BLaER1 treated with 17β-estradiol and CSF1 and Interleukin-3, amounts not matched to agents 10 nM and 100 nM (cell line): ENCODE measurements around the gene UBQLN4.
"Not testable (repeated sequence)": the region's sequence is repeated elsewhere in the genome, so short reads cannot be mapped to it uniquely, and the experiment has no call there.

Experiments
- H3K27ac ChIP-seq, 11 experiments: shearing (Covaris generic); formaldehyde crosslinking; 2 replicates each; pipeline ENCODE4 v1.8.1; 2022
- H3K27me3 ChIP-seq, 11 experiments: shearing (Covaris generic); formaldehyde crosslinking; 2 replicates each; pipeline ENCODE4 v1.8.1; 2022
- H3K36me3 ChIP-seq, 11 experiments: shearing (Covaris generic); formaldehyde crosslinking; 2 replicates each; pipeline ENCODE4 v1.8.1; 2022
- H3K4me1 ChIP-seq, 10 experiments: shearing (Covaris generic); formaldehyde crosslinking; 2 replicates each; pipeline ENCODE4 v1.8.1; 2022
- H3K4me2 ChIP-seq, 11 experiments: shearing (Covaris generic); formaldehyde crosslinking; 2 replicates each; pipeline ENCODE4 v1.8.1; 2022
- H3K4me3 ChIP-seq, 10 experiments: shearing (Covaris generic); formaldehyde crosslinking; 2 replicates each; pipeline ENCODE4 v1.8.1; 2022
- H3K9ac ChIP-seq, 11 experiments: shearing (Covaris generic); formaldehyde crosslinking; 2 replicates each; pipeline ENCODE4 v1.8.1; 2022
- H3K9me3 ChIP-seq, 11 experiments: shearing (Covaris generic); formaldehyde crosslinking; replicated peaks in 1 of 11; 2 replicates each; pipeline ENCODE4 v1.8.1; 2022
- H4K20me1 ChIP-seq, 11 experiments: shearing (Covaris generic); formaldehyde crosslinking; 2 replicates each; pipeline ENCODE4 v1.8.1; 2022
- Cebpa-rat ChIP-seq, 11 experiments: shearing (Covaris generic); IDR thresholded peaks; 2 replicates each; pipeline ENCODE4 v1.8.1; 2022

UBQLN4 gene

DNA sequence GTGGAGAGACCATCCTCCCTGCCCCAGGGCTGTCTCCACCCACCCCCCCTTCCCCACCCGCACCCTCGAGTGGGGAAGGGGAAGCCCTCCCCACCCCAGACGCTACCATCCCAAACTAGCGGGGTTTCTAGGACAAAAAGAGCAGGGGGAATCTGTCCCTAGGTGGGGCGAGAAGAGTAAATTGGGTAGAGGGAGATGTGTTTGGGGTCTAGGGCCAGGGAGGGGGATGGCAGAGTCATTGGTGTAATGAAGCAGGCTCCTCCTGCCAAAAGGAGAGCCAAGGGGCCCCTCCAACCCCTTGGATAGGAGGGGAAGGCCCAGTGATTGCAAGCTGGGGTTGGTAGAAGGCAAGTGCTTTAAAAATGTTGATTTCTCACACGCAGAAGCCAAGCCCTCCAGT, 18.7 kb upstream of the UBQLN4 start:
- Histone ChIP-seq H3K27me3 (no peaks in the 10 kb centered on the region), H3K4me2 (0 out of 22 replicates have a peak overlapping the region, but pooled peaks of 1 of the 11 experiments have one; percentile 24), H3K27ac (no peak overlapping the region), H3K36me3 (peaks cover 0 to 47% (median 40%) of the 10 kb centered on the region in 11 experiments; a peak in 19 of 22 replicates), H4K20me1 (peaks cover 0 to 52% (median 34%) of the 10 kb centered on the region in 11 experiments; a peak in 14 of 22 replicates), H3K4me1 (peaks cover 31 to 70% (median 59%) of the 10 kb centered on the region in 10 experiments), H3K9me3 (no peaks in the 10 kb centered on the region), H3K9ac (no peak overlapping the region), H3K4me3 (no peak overlapping the region)
- TF ChIP-seq Cebpa-rat (IDR thresholded peaks at IDR 0.05), result no peak

DNA sequence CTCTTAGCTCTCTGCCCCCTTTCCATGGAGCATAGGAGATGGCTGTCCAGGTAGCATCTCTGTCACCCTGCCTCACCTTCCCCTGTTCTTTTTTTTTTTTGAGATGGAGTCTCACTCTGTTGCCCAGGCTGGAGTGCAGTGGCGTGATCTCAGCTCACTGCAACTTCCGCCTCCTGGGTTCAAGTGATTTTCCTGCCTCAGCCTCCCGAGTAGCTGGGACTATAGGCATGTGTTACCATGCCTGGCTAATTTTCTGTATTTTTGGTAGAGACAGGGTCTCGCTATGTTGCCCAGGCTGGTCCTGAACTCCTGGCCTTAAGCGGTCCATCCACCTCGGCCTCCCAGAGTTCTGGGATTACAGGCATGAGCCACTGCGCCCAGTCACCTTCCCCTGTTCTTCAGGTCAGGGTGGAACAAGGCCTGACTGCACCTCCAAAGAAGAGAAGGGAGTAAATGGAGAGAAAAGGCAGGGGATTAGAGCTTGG, 17.8 kb upstream of the UBQLN4 start:
- peaks cover 23 to 66% (median 51%) of the 10 kb centered on the region in 10 experiments for H3K4me1 ChIP-seq
- H4K20me1 ChIP-seq, result peaks cover 0 to 43% (median 25%) of the 10 kb centered on the region in 11 experiments; a peak in 13 of 22 replicates
- H3K27ac ChIP-seq, H3K9ac ChIP-seq, H3K4me3 ChIP-seq, H3K9me3 ChIP-seq, H3K27me3 ChIP-seq: not testable (repeated sequence)
- H3K36me3 ChIP-seq, result peaks cover 0 to 38% (median 31%) of the 10 kb centered on the region in 11 experiments; a peak in 16 of 22 replicates
- peak overlapping the region in 5 of 11 experiments; percentile 10 to 56 (median 55); a peak in 7 of 22 replicates for H3K4me2 ChIP-seq

DNA sequence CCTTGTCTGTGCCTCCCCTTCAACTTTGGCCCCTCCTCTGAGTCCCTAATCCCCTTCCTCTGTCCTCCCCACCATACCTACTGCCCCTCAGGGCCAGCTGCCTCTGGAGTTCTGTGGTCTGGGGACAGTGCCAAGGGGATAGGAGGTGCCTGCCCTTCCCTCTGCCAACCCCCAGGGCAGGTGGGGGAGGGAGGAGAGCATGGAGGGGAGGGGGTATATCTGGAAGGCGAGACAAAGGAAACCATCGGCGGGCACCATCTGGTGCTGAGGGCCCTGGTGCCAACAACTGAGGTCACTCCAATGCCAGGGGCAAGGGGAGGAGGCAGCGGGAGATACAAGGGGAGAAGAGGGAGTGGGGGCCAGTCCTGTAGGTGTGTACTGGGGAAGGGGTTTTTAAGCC, 16.9 kb upstream of the UBQLN4 start:
- Histone ChIP-seq H3K4me3 (no peak overlapping the region), H3K4me1 (peaks cover 22 to 66% (median 50%) of the 10 kb centered on the region in 10 experiments), H4K20me1 (peaks cover 0 to 35% (median 17%) of the 10 kb centered on the region in 11 experiments; a peak in 13 of 22 replicates), H3K4me2 (peak overlapping the region; percentile 2 to 58 (median 55); a peak in 16 of 22 replicates), H3K27ac (peak overlapping the region in 4 of 11 experiments; percentile 14 to 28 (median 17); a peak in 4 of 22 replicates), H3K27me3 (no peaks in the 10 kb centered on the region), H3K9ac (no peak overlapping the region), H3K9me3 (no peaks in the 10 kb centered on the region), H3K36me3 (peaks cover 0 to 30% (median 23%) of the 10 kb centered on the region in 11 experiments; a peak in 14 of 22 replicates)
- no peak for TF ChIP-seq Cebpa-rat (IDR thresholded peaks at IDR 0.05)

DNA sequence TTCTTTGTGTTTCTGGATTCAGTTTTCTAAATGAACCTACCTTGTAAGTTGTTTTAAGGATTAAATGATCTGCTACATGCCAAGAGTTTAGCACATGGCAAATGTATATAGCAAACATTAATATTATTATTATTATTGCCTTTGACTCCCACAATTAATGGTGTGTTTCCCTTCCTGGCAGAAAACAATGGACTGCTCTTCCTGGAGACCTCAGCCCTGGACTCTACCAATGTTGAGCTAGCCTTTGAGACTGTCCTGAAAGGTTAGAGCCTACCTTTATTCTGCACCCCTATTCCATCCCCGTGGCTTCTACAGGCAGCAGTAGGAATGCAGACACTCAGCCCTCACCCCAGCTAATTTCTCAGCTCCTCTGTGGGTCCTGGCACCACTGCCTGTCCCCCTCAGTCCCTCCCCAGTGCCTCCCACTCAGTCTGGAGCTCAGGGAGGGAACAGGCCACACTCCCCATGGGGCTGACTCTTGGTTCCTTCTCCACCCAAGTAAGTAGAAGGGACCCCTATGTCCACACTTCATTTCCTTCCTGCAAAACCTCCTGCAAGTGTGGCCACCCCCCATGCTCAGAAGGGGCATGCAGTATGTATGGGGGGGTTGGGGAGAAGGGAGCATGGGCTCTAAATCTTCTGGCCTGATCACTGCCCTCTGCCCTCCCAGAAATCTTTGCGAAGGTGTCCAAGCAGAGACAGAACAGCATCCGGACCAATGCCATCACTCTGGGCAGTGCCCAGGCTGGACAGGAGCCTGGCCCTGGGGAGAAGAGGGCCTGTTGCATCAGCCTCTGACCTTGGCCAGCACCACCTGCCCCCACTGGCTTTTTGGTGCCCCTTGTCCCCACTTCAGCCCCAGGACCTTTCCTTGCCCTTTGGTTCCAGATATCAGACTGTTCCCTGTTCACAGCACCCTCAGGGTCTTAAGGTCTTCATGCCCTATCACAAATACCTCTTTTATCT, 16.2 kb upstream of the UBQLN4 start:
- Histone ChIP-seq H3K9ac (peak overlapping the region in 3 of 11 experiments; percentile 4 to 37 (median 33); a peak in 2 of 22 replicates), H3K4me1 (peaks cover 15 to 66% (median 50%) of the 10 kb centered on the region in 10 experiments), H3K4me2 (peak overlapping the region; percentile 2 to 58 (median 55); a peak in 20 of 22 replicates)

DNA sequence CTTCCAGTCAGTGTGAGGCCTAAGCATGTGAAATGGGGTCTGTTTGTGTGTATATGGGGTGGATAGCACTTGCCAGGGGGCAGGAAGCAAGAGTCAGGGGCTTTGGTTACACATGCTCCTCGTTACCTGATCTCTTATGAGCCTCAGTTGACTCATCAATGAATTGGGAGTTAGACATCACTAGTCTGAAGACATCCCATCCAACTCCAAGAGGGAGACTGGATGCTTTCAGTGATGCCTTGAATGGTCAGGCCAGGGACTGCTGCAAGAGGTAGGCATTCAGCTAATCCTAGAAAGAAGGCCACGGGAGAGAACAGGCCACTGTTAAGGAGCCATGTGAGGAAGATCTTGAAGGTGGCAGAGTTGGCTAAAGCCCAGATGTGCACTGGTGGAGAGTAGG, 13.7 kb upstream of the UBQLN4 start:
- Histone ChIP-seq H4K20me1 (peaks cover 0 to 7% (median 0%) of the 10 kb centered on the region in 11 experiments; a peak in 2 of 22 replicates), H3K4me1 (peaks cover 12 to 51% (median 42%) of the 10 kb centered on the region in 10 experiments; a peak in 18 of 20 replicates), H3K4me3 (no peak overlapping the region), H3K9ac (0 out of 22 replicates have a peak overlapping the region, but pooled peaks of 1 of the 11 experiments have one; percentile 6), H3K36me3 (peaks cover 0 to under 1% (median 0%) of the 10 kb centered on the region in 11 experiments; a peak in 5 of 22 replicates), H3K4me2 (no peak overlapping the region), H3K9me3 (no peaks in the 10 kb centered on the region), H3K27ac (no peak overlapping the region), H3K27me3 (no peaks in the 10 kb centered on the region)
- no peak for TF ChIP-seq Cebpa-rat (IDR thresholded peaks at IDR 0.05)

More for the DNA sequence above, 16.2 kb upstream of the UBQLN4 start:
- Histone ChIP-seq H3K9me3 (no peaks in the 10 kb centered on the region), H3K4me3 (no peak overlapping the region), H4K20me1 (peaks cover 0 to 27% (median 9%) of the 10 kb centered on the region in 11 experiments; a peak in 13 of 22 replicates), H3K27me3 (no peaks in the 10 kb centered on the region), H3K27ac (peak overlapping the region in 3 of 11 experiments; percentile 15 to 28 (median 19); a peak in 3 of 22 replicates), H3K36me3 (peaks cover 0 to 22% (median 18%) of the 10 kb centered on the region in 11 experiments; a peak in 14 of 22 replicates)
- TF ChIP-seq Cebpa-rat (IDR thresholded peaks at IDR 0.05), result no peak

DNA sequence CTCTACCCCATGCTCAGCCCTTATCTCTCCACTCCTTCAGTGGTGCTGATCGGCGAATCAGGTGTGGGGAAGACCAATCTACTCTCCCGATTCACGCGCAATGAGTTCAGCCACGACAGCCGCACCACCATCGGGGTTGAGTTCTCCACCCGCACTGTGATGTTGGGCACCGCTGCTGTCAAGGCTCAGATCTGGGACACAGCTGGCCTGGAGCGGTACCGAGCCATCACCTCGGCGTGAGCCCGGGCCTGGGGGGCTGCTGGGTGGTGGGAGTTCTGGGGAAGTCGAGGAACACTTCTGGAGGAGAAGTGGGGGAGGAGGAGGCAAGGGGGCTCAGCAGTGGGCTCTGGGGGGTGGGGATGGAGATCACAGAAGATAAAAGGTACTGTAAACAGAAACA, 12.3 kb upstream of the UBQLN4 start:
- peaks cover 21 to 45% (median 34%) of the 10 kb centered on the region in 10 experiments for H3K4me1 ChIP-seq
- H3K27me3 ChIP-seq, result no peaks in the 10 kb centered on the region
- peak overlapping the region in 9 of 11 experiments; percentile 0 to 56 (median 26); a peak in 9 of 22 replicates for H3K4me2 ChIP-seq
- TF ChIP-seq Cebpa-rat (IDR thresholded peaks at IDR 0.05), result no peak
- no peak overlapping the region for H3K9ac ChIP-seq
- H3K36me3 ChIP-seq, result no peaks in the 10 kb centered on the region
- H4K20me1 ChIP-seq, result peaks cover 0 to 5% (median 0%) of the 10 kb centered on the region in 11 experiments; a peak in 1 of 22 replicates
- H3K27ac ChIP-seq, result no peak overlapping the region
- no peak overlapping the region for H3K4me3 ChIP-seq
- H3K9me3 ChIP-seq, result no peaks in the 10 kb centered on the region

DNA sequence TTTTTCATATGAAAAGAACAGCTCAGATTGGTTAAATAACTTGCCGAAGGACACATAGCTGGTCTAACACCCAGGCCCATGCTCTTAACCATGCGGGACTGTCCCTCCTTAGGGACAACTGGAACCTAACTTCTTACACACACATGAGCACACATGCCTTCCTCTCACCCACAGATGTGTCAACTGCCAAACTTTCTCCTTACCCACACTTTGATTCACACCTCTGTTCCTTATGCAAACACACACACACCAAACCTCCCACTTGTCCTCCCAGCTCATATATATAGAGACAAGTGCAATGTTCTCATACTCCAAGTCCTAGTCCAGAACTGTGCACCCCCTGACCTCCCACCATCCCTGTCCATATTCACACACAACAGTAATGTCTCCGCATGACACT, 11.6 kb upstream of the UBQLN4 start:
- no peak for TF ChIP-seq Cebpa-rat (IDR thresholded peaks at IDR 0.05)
- H3K4me2 ChIP-seq, result peak overlapping the region in 10 of 11 experiments; percentile 0 to 56 (median 26); a peak in 12 of 22 replicates
- H3K36me3 ChIP-seq, result no peaks in the 10 kb centered on the region

DNA sequence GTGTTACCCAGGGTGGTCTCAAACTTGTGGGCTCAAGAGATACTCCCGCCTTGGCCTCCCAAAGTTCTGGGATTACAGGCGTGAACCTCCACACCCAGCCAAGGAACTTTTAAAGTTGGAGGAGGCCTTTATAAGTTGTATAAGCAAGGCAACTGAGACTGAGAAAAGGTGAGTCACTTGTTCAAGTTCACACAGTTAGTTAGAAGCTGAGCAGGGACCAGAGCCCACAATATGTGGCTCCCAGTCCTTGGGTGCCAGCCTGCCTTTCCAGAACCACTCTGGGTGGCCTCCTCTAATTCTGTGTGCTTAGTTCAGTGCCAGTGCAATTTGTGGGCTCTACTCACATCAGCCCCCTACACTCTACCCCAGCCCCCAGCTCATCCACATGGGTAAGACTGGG, 11.0 kb upstream of the UBQLN4 start:
- no peaks in the 10 kb centered on the region for H3K36me3 ChIP-seq
- no peaks in the 10 kb centered on the region for H3K9me3 ChIP-seq
- peak overlapping the region in 2 of 11 experiments; percentile 13 to 27; a peak in 1 of 22 replicates for H3K9ac ChIP-seq
- no peak for TF ChIP-seq Cebpa-rat (IDR thresholded peaks at IDR 0.05)
- H3K4me1 ChIP-seq, result peaks cover 16 to 34% (median 22%) of the 10 kb centered on the region in 10 experiments
- H3K27ac ChIP-seq, result no peak overlapping the region; a peak in 1 of 22 replicates
- H4K20me1 ChIP-seq, result no peaks in the 10 kb centered on the region; a peak in 1 of 22 replicates
- no peaks in the 10 kb centered on the region for H3K27me3 ChIP-seq
- no peak overlapping the region for H3K4me3 ChIP-seq
- peak overlapping the region in 7 of 11 experiments; percentile 19 to 56 (median 38); a peak in 10 of 22 replicates for H3K4me2 ChIP-seq

More for the DNA sequence above, 11.6 kb upstream of the UBQLN4 start:
- Histone ChIP-seq H3K4me3 (no peak overlapping the region), H4K20me1 (peaks cover 0 to 5% (median 0%) of the 10 kb centered on the region in 11 experiments; a peak in 1 of 22 replicates), H3K9me3 (no peaks in the 10 kb centered on the region), H3K4me1 (peaks cover 21 to 40% (median 28%) of the 10 kb centered on the region in 10 experiments), H3K9ac (peak overlapping the region in 2 of 11 experiments; percentile 13 to 27; a peak in 1 of 22 replicates), H3K27ac (no peak overlapping the region), H3K27me3 (no peaks in the 10 kb centered on the region)
